ENCODE results near the gene TIMMDC1. TPM values are rescaled to one million over a fixed set of nuclear protein-coding genes. Genes with fewer than 3 reads are reported as not detected.

Gene TIMMDC1
- total RNA-seq, 1 experiment from 2014 or later = 109 TPM

GRCh38 chr3:119483101-119483500, 15.2 kb upstream of the TIMMDC1 start:
- Mint-ChIP-seq H3K4me3 (no peak overlapping the region), H3K9me3 (no peaks in the 10 kb centered on the region), H3K27me3 (ENCODE audit: low read depth) (no peaks in the 10 kb centered on the region), H3K27ac (no peak overlapping the region), H3K36me3 (ENCODE audit: insufficient read depth in 1 of 3, low read depth in 3 of 3) (peaks cover 10 to 40% (median 26%) of the 10 kb centered on the region in 3 experiments; a peak in 6 of 7 replicates), H3K4me1 (no peaks in the 10 kb centered on the region)
- no peak overlapping the region for H4K5ac ChIP-seq (ENCODE audit: insufficient read length, low read depth, low read length)
- H3K27ac ChIP-seq (ENCODE audit: insufficient read length, low read depth, low read length) = no peak overlapping the region
- H4K8ac ChIP-seq (replicated peaks; ENCODE audit: insufficient read length, low read depth, low read length) = no peak overlapping the region
- no peak overlapping the region for H3K23ac ChIP-seq (ENCODE audit: insufficient read length, low read depth, low read length)
- no peak overlapping the region for H4K91ac ChIP-seq (ENCODE audit: insufficient read length, low read depth, low read length)
- H3K23me2 ChIP-seq (ENCODE audit: insufficient read length, low read depth, low read length, poor library complexity, severe bottlenecking) = no peaks in the 10 kb centered on the region
- H2BK20ac ChIP-seq (ENCODE audit: low read depth, low read length, poor library complexity, severe bottlenecking) = no peak overlapping the region
- H3K79me2 ChIP-seq (ENCODE audit: insufficient read depth, low read length) = no peaks in the 10 kb centered on the region
- no peak overlapping the region for H3K56ac ChIP-seq (ENCODE audit: insufficient read length, low read depth, low read length)
- no peak overlapping the region for H3K18ac ChIP-seq (ENCODE audit: insufficient read length, low read depth, low read length)
- no peaks in the 10 kb centered on the region for H3K4me1 ChIP-seq (ENCODE audit: insufficient read depth, low read length)
- H4K20me1 ChIP-seq (ENCODE audit: control insufficient read depth, insufficient read depth, insufficient read length) = no peaks in the 10 kb centered on the region
- no peak overlapping the region for H3K4me2 ChIP-seq (ENCODE audit: insufficient read depth, insufficient read length, low read length)
- no peak for TF ChIP-seq CTCF (conservative IDR thresholded peaks at IDR 0.05)
- no peaks in the 10 kb centered on the region for H3K9me3 ChIP-seq (ENCODE audit: control insufficient read depth, low read depth, low read length)
- no peak overlapping the region for H3K14ac ChIP-seq (ENCODE audit: insufficient read depth, low read length)
- H2BK5ac ChIP-seq (ENCODE audit: insufficient read length, low read length) = no peak overlapping the region
- H3K79me1 ChIP-seq (ENCODE audit: insufficient read depth, low read depth, low read length, poor library complexity, severe bottlenecking) = no peaks in the 10 kb centered on the region
- H2AFZ ChIP-seq (ENCODE audit: low read length) = no peak overlapping the region
- H3T11ph ChIP-seq (ENCODE audit: low read length) = no peak overlapping the region
- H3K9ac ChIP-seq (ENCODE audit: extremely low read depth, insufficient read length, low read length) = no peak overlapping the region
- H2BK15ac ChIP-seq (ENCODE audit: low read depth, low read length) = no peak overlapping the region
- no peak overlapping the region for H2BK120ac ChIP-seq (ENCODE audit: low read depth, low read length, poor library complexity, severe bottlenecking)
- H2BK12ac ChIP-seq (ENCODE audit: insufficient read length, low read depth, low read length) = no peak overlapping the region
- no peak for DNase-seq
- no CpG with 5 or more reads among the region's 1 CpG for WGBS (ENCODE audit: extremely low coverage, insufficient read length, low lambda C conversion rate)
- no peaks in the 10 kb centered on the region for H3K27me3 ChIP-seq (ENCODE audit: insufficient read depth, low read length)
- H2AK5ac ChIP-seq (ENCODE audit: insufficient read length, low read length) = no peak overlapping the region
- H3K4ac ChIP-seq (ENCODE audit: low read depth, low read length) = no peak overlapping the region
